GM18502 (cell line): ENCODE measurements around the gene TPH2.

Experiments
- ATAC-seq: cut with Tn5 transposase; IDR thresholded peaks from one replicate; pipeline ENCODE4 v1.9.1; 2021; ENCODE audit warnings: mild to moderate bottlenecking; ENCODE audit not compliant: unreplicated experiment, poor library complexity

Gene TPH2

GRCh38 chr12:71958457-71958856, 19.8 kb downstream of the TPH2 start:
- no peak for ATAC-seq

GRCh38 chr12:71958993-71959578, 20.4 kb downstream of the TPH2 start:
- ATAC-seq, result no peak

GRCh38 chr12:71967211-71967610, 28.6 kb downstream of the TPH2 start:
- ATAC-seq, result no peak

- no peak for ATAC-seq
Observed at GRCh38 chr12:71969330-71969729, 30.7 kb downstream of the TPH2 start.

GRCh38 chr12:71970031-71970430, 31.4 kb downstream of the TPH2 start:
- ATAC-seq, result no peak

- no peak for ATAC-seq
Observed at GRCh38 chr12:71972441-71973074, 33.9 kb downstream of the TPH2 start.

GRCh38 chr12:71973687-71974086, 35.0 kb downstream of the TPH2 start:
- ATAC-seq, result no peak

GRCh38 chr12:71980538-71980937, 41.9 kb downstream of the TPH2 start:
- no peak for ATAC-seq

- ATAC-seq, result no peak
Observed at GRCh38 chr12:71981149-71981548, 42.5 kb downstream of the TPH2 start.

- no peak for ATAC-seq
Observed at GRCh38 chr12:71994715-71995114, 56.1 kb downstream of the TPH2 start.

- ATAC-seq, result no peak
Observed at GRCh38 chr12:71999795-72000194, 61.1 kb downstream of the TPH2 start.

- ATAC-seq, result no peak
Observed at GRCh38 chr12:72000969-72001648, 62.5 kb downstream of the TPH2 start.

- ATAC-seq, result no peak
Observed at GRCh38 chr12:72006766-72007165, 68.1 kb downstream of the TPH2 start.

GRCh38 chr12:72010356-72010755, 71.7 kb downstream of the TPH2 start:
- no peak for ATAC-seq

GRCh38 chr12:72011374-72011773, 72.7 kb downstream of the TPH2 start:
- ATAC-seq, result no peak

GRCh38 chr12:72012874-72013273, 74.2 kb downstream of the TPH2 start:
- no peak for ATAC-seq

- ATAC-seq, result no peak
Observed at GRCh38 chr12:72015895-72016294, 77.2 kb downstream of the TPH2 start.

- peak; percentile 97 for ATAC-seq
Observed at GRCh38 chr12:72017054-72017651, 78.5 kb downstream of the TPH2 start.

- ATAC-seq, result no peak
Observed at GRCh38 chr12:72018036-72018435, 79.4 kb downstream of the TPH2 start.

GRCh38 chr12:72024613-72025012, 86.0 kb downstream of the TPH2 start:
- no peak for ATAC-seq

- ATAC-seq, result no peak
Observed at GRCh38 chr12:72025524-72025923, 86.9 kb downstream of the TPH2 start.
